Peyer's patch (tissue), 4 donors: ENCODE results near the gene OR10V1. TPM values are rescaled to one million over a fixed set of nuclear protein-coding genes. Genes with fewer than 3 reads are reported as not detected.
"Not testable (repeated sequence)": the region's sequence is repeated elsewhere in the genome, so short reads cannot be mapped to it uniquely, and the experiment has no call there.

Experiments
- DNase-seq, 3 donors: peaks; one replicate each; pipeline ENCODE4 v3.0.0-alpha.2; 2017 to 2019
- H3K27ac ChIP-seq, 4 donors: fragments of 200-600 bp; sonication (generic); one replicate each; pipeline ENCODE4 v1.5.1; 2016 to 2019
- H3K27me3 ChIP-seq, 2 donors: fragments of 200-600 bp; sonication (generic); one replicate each; pipeline ENCODE4 v1.5.1; 2019
- H3K36me3 ChIP-seq, 3 donors: fragments of 200-600 bp; sonication (generic); one replicate each; pipeline ENCODE4 v1.5.1; 2016 to 2019
- H3K4me1 ChIP-seq, 4 donors: fragments of 200-600 bp; sonication (generic); one replicate each; pipeline ENCODE4 v1.5.1; 2016 to 2019
- H3K4me3 ChIP-seq, 4 donors: fragments of 200-600 bp; sonication (generic); 1 replicate in 3 of 4; 2 replicates in 1 of 4; pipeline ENCODE4 v1.5.1; 2016 to 2019; ENCODE audit warnings: mild to moderate bottlenecking in 1 of 4
- H3K9me3 ChIP-seq, 4 donors: fragments of 200-600 bp; sonication (generic); one replicate each; pipeline ENCODE4 v1.5.1; 2016 to 2019; ENCODE audit warnings: mild to moderate bottlenecking in 1 of 4
- POLR2A ChIP-seq, 2 donors: fragments of 450-650 bp; IDR thresholded peaks; one replicate each; pipeline ENCODE4 v1.5.1; 2017; ENCODE audit warnings: antibody characterized with exemption in 2 of 2, mild to moderate bottlenecking in 2 of 2, moderate library complexity in 2 of 2
- total RNA-seq, 4 donors: library from RNA; depleted of rRNA; stranded (reverse); fragments of >200 nt; gene quantifications; one replicate each; pipeline ENCODE4 v1.1.0, GENCODE V29; 2016
- TF ChIP-seq, protein P1 (sequence below), 6 experiments: fragments of 450-650 bp in 4 of 6; fragments of 200-600 bp in 2 of 6; sonication (generic) in 1 of 6; IDR thresholded peaks; one replicate each; pipeline ENCODE4 v1.5.1; 2017 to 2019; ENCODE audit warnings: antibody characterized with exemption in 6 of 6, mild to moderate bottlenecking in 3 of 6, moderate library complexity in 1 of 6

OR10V1 gene
- total RNA-seq, 4 donors from 2014 or later, result not detected

DNA sequence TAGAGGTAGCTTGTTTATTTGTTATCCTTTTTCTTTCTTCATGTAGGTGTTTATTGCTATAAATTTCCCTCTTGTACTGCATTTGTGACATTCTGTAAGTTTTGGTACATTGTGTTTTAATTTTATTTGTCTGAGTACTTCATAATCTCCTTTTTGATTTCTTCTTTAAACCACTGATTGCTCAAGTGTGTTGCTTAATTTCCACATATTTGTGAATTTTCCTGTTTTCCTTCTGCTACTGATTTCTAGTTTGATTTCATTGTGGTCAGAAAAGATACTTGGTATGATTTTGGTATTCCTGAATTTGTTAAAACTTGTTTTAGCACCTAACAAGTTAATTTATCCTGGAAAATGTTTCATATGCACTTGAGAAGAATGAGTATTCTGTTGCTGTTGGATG lies 15.1 kb downstream of the OR10V1 start:
- H3K27me3 ChIP-seq, result no peaks in the 10 kb centered on the region
- H3K27ac ChIP-seq, result no peak overlapping the region
- no peaks in the 10 kb centered on the region for H3K36me3 ChIP-seq
- no peaks in the 10 kb centered on the region for H3K9me3 ChIP-seq
- TF ChIP-seq POLR2A (IDR thresholded peaks at IDR 0.05), result no peak
- TF ChIP-seq, protein P1, sequence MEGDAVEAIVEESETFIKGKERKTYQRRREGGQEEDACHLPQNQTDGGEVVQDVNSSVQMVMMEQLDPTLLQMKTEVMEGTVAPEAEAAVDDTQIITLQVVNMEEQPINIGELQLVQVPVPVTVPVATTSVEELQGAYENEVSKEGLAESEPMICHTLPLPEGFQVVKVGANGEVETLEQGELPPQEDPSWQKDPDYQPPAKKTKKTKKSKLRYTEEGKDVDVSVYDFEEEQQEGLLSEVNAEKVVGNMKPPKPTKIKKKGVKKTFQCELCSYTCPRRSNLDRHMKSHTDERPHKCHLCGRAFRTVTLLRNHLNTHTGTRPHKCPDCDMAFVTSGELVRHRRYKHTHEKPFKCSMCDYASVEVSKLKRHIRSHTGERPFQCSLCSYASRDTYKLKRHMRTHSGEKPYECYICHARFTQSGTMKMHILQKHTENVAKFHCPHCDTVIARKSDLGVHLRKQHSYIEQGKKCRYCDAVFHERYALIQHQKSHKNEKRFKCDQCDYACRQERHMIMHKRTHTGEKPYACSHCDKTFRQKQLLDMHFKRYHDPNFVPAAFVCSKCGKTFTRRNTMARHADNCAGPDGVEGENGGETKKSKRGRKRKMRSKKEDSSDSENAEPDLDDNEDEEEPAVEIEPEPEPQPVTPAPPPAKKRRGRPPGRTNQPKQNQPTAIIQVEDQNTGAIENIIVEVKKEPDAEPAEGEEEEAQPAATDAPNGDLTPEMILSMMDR (IDR thresholded peaks at IDR 0.05), result no peak
- no peak for DNase-seq
- no peak overlapping the region for H3K4me3 ChIP-seq
- no peaks in the 10 kb centered on the region for H3K4me1 ChIP-seq

DNA sequence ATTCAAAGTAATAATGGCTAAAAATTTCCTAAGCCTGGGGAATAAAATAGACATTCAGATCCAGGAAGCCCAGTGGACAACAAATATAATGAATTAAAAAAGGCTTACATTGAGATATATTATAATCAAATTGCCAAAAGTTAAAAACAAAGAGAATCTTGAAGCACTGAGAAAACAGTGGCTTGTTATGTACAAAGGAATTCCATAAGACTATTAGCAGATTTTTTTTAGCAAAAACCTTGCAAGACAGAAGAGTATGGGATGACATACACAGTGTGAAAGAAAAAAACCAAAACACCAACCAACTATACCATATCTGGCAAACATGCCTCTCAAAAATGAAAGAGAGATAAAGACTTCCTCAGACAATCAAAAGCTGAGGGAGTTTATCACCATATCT lies 20.7 kb downstream of the OR10V1 start:
- Histone ChIP-seq H3K27ac (no peak overlapping the region), H3K36me3 (no peaks in the 10 kb centered on the region), H3K27me3 (no peaks in the 10 kb centered on the region), H3K9me3 (peaks cover 0 to 10% (median 0%) of the 10 kb centered on the region in 4 donors), H3K4me1 (peaks cover 0 to 4% (median 0%) of the 10 kb centered on the region in 4 donors), H3K4me3 (no peak overlapping the region)
- DNase-seq, result no peak
- TF ChIP-seq, protein P1 (IDR thresholded peaks at IDR 0.05), result no peak
- no peak for TF ChIP-seq POLR2A (IDR thresholded peaks at IDR 0.05)

DNA sequence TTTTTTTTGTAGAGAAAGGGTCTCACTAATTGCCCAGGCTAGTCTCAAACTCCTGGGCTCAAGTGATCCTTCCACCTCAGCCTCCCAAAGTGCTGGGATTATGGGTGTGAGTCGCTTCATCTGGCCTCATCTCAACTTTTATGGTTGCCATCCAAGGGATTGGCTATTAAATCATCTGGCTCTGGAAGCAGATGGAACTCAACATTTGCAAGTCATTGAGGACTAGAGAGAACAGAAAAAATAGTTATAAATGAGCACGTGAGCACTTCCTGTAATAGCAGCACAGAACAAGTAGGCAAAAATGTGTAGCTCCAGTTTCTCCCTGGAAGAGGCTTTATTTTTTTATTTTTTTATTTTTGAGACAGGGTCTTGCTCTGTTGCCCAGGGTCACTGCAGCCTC lies 22.5 kb downstream of the OR10V1 start:
- TF ChIP-seq, protein P1 (IDR thresholded peaks at IDR 0.05), result no peak
- TF ChIP-seq POLR2A (IDR thresholded peaks at IDR 0.05), result no peak

DNA sequence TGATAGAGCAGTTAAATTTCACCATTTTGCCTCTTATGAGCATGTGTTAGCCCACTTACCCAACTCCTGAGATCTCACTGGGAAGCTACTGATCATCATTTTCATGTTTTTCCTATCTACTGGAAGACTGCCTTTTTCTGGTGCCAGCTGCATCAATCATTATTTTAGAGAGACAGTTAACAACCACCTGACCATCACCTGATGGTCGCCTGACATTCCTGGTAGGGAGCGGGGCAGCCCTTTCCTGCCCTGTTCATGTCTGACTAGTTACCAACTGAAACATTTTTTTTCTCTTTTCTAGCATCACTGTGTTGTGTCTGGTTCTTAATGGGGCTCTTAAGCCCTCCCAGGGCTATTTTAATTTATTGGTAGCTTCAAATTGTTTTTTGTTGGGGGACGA lies 24.6 kb downstream of the OR10V1 start:
- Histone ChIP-seq H3K27me3 (no peaks in the 10 kb centered on the region), H3K4me3 (no peak overlapping the region), H3K27ac (no peak overlapping the region), H3K4me1 (peaks cover 0 to 4% (median 0%) of the 10 kb centered on the region in 4 donors), H3K36me3 (no peaks in the 10 kb centered on the region), H3K9me3 (peaks cover 0 to 10% (median 0%) of the 10 kb centered on the region in 4 donors)
- DNase-seq, result no peak
- TF ChIP-seq POLR2A (IDR thresholded peaks at IDR 0.05), result no peak

More for the DNA sequence above, 22.5 kb downstream of the OR10V1 start:
- no peak for DNase-seq
- Histone ChIP-seq H3K9me3 (peaks cover 0 to 10% (median 0%) of the 10 kb centered on the region in 4 donors), H3K4me1 (peaks cover 0 to 4% (median 0%) of the 10 kb centered on the region in 4 donors), H3K36me3 (no peaks in the 10 kb centered on the region), H3K27ac (no peak overlapping the region), H3K27me3 (no peaks in the 10 kb centered on the region), H3K4me3 (no peak overlapping the region)

DNA sequence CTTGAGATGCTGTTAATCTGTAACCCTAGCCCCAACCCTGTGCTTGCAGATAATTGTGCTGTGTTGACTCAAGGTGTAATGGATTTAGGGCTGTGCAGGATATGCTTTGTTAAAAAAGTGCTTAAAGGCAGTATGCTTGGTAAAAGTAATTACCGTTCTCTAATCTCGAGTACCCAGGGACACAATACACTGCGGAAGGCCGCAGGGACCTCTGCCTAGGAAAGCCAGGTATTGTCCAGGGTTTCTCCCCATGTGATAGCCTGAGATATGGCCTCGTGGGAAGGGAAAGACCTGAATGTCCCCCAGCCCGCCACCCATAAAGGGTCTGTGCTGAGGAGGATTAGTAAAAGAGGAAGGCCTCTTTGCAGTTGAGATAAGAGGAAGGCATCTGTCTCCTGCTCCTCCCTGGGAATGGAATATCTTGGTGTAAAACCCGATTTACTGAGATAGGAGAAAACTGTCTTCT lies 32.4 kb downstream of the OR10V1 start:
- not testable (repeated sequence) for H3K27ac ChIP-seq, H3K4me1 ChIP-seq

DNA sequence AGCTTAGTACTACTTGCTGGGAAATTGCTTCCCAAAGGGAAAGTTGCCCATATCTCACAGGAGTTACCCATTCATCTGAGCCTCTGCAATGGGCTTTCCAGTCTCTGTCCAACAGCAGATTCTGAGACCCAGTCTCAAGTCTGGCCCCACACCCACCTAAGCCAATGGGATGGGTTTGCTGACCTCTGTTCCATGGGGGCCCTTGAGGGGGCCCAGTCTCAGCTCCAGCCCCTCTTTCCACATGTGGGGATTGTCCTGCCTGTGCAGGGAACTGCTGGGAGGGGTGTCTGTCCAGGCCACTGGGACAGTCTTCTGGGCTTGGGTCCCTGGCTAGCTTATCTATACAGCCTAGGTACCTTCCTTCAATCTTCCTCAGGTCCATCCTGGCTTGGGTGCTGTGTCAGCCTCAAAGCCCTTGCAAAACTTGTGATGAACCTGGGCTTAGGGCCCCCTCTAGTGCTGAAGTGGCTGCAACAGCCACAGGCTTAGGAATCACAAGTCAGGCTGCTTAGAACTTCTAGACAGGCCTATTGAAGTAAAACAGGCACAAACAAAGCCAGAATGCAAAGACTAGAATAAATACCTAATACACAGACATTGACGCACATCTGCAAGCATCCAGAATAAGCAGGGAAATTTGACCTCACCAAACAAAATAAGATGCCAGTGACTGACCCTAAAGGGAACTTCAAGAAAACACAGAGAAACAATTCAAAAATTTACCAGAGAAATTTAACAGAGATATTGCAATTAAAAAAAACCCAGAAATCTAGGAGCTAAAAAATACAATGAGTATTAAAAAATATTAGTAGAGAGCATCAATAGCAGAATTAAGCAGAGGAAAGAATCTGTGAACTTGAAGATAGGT lies 33.1 kb downstream of the OR10V1 start:
- peak; percentile 41 to 85 (median 58) for DNase-seq
- TF ChIP-seq, protein P1 (IDR thresholded peaks at IDR 0.05), result peak in 5 of 6 experiments; percentile 13 to 87 (median 76)
- no peak for TF ChIP-seq POLR2A (IDR thresholded peaks at IDR 0.05)
- Histone ChIP-seq H3K27me3 (no peaks in the 10 kb centered on the region), H3K27ac (no peak overlapping the region), H3K4me3 (no peak overlapping the region), H3K9me3 (no peaks in the 10 kb centered on the region), H3K4me1 (no peaks in the 10 kb centered on the region), H3K36me3 (no peaks in the 10 kb centered on the region)

More for the DNA sequence above, 32.4 kb downstream of the OR10V1 start:
- not testable (repeated sequence) for DNase-seq, H3K9me3 ChIP-seq, H3K36me3 ChIP-seq, H3K27me3 ChIP-seq, H3K4me3 ChIP-seq
